Measurements from ENCODE around the gene DAPK2.
"Not testable (repeated sequence)": the region's sequence is repeated elsewhere in the genome, so short reads cannot be mapped to it uniquely, and the experiment has no call there.

The DAPK2 gene

GRCh38 chr15:64053674-64054073, 7.4 kb upstream of the DAPK2 start:
- not testable (repeated sequence) for DNase-seq (ENCODE audit: low read depth, low spot score)

- DNase-seq (ENCODE audit: low read depth, low spot score): no peak
Measured at GRCh38 chr15:64052925-64053491, 6.7 kb upstream of the DAPK2 start.

GRCh38 chr15:64051407-64052259, 5.3 kb upstream of the DAPK2 start:
- DNase-seq (ENCODE audit: low read depth, low spot score): no peak

- no peak for DNase-seq (ENCODE audit: low read depth, low spot score)
Measured at GRCh38 chr15:64051093-64051402, 4.8 kb upstream of the DAPK2 start.

- DNase-seq (ENCODE audit: low read depth, low spot score): peak; percentile 32
Measured at GRCh38 chr15:64050281-64051092, 4.2 kb upstream of the DAPK2 start.

GRCh38 chr15:64048781-64049460, 2.6 kb upstream of the DAPK2 start:
- DNase-seq (ENCODE audit: low read depth, low spot score): no peak

- DNase-seq (ENCODE audit: low read depth, low spot score): no peak
Measured at GRCh38 chr15:64045774-64046420, 388 bp downstream of the DAPK2 start.

GRCh38 chr15:64045101-64045435, 1.2 kb downstream of the DAPK2 start:
- no peak for DNase-seq (ENCODE audit: low read depth, low spot score)

- no peak for DNase-seq (ENCODE audit: low read depth, low spot score)
Measured at GRCh38 chr15:64044300-64045100, 1.8 kb downstream of the DAPK2 start.

- no peak for DNase-seq (ENCODE audit: low read depth, low spot score)
Measured at GRCh38 chr15:64038878-64039610, 7.2 kb downstream of the DAPK2 start.

- no peak for DNase-seq (ENCODE audit: low read depth, low spot score)
Measured at GRCh38 chr15:64037966-64038365, 8.3 kb downstream of the DAPK2 start.

GRCh38 chr15:64037116-64037515, 9.2 kb downstream of the DAPK2 start:
- no peak for DNase-seq (ENCODE audit: low read depth, low spot score)

- no peak for DNase-seq (ENCODE audit: low read depth, low spot score)
Measured at GRCh38 chr15:64035525-64035924, 10.8 kb downstream of the DAPK2 start.

- no peak for DNase-seq (ENCODE audit: low read depth, low spot score)
Measured at GRCh38 chr15:64034519-64034918, 11.8 kb downstream of the DAPK2 start.

GRCh38 chr15:64032329-64032728, 14.0 kb downstream of the DAPK2 start:
- DNase-seq (ENCODE audit: low read depth, low spot score): no peak

GRCh38 chr15:64030123-64030522, 16.2 kb downstream of the DAPK2 start:
- DNase-seq (ENCODE audit: low read depth, low spot score): no peak

- DNase-seq (ENCODE audit: low read depth, low spot score): no peak
Measured at GRCh38 chr15:64029633-64030032, 16.7 kb downstream of the DAPK2 start.

GRCh38 chr15:64029110-64029509, 17.2 kb downstream of the DAPK2 start:
- no peak for DNase-seq (ENCODE audit: low read depth, low spot score)

GRCh38 chr15:64026591-64026990, 19.7 kb downstream of the DAPK2 start:
- no peak for DNase-seq (ENCODE audit: low read depth, low spot score)

All from smooth muscle cell of the brain vasculature (primary cell).